GM12878 (cell line): Measurements from ENCODE around the gene CDC42BPA. TPM values are rescaled to one million over a fixed set of nuclear protein-coding genes. Genes with fewer than 3 reads are reported as not detected.

ENCODE experiments used
- ATAC-seq: fragments of 200-7000 bp; cut with Tn5 transposase; 3 replicates; pipeline ENCODE4 v1.9.1; 2020; ENCODE audit warnings: mild to moderate bottlenecking, moderate library complexity
- BruUV-seq: library from RNA; stranded (reverse); fragments of 400-500 nt; replicated peaks from 2 replicates; lab custom pipeline; 2021; lab: Mats Ljungman, UMichigan
- CTCF ChIA-PET: fragments of 300-600 bp; sonication (Branson Sonifier 250); formaldehyde crosslinking; extraction: SDS; loops from one replicate; lab custom pipeline; 2021; ENCODE audit warnings: inconsistent platforms; lab: Yijun Ruan, JAX
- POLR2A ChIA-PET: fragments of 350-600 bp; formaldehyde crosslinking; extraction: SDS; loops from one replicate; lab custom pipeline; 2021; ENCODE audit warnings: inconsistent platforms; lab: Charles Lee
- RAD21 ChIA-PET: fragments of 300-600 bp; sonication (Branson Sonifier 250); formaldehyde crosslinking; loops from one replicate; lab custom pipeline; 2023; ENCODE audit warnings: antibody characterized with exemption; ENCODE audit not compliant: unreplicated experiment; lab: Charles Lee
- SMC1A ChIA-PET: fragments of 300-600 bp; sonication (Branson Sonifier 250); formaldehyde crosslinking; loops from one replicate; lab custom pipeline; 2023; ENCODE audit not compliant: unreplicated experiment, uncharacterized antibody; lab: Charles Lee
- DNase-seq: peaks from one replicate; pipeline ENCODE4 v3.0.0-alpha.2; 2011; ENCODE audit warnings: low read depth, low spot score
- FAIRE-seq: peaks from 3 replicates; lab custom pipeline; 2011; peaks lifted over from hg19 to GRCh38; lab: Jason Lieb, UNC
- H2AFZ ChIP-seq: 2 replicates; pipeline ENCODE4 v1.6.0; 2011; ENCODE audit warnings: low read depth, low read length, control low read depth; ENCODE audit not compliant: control insufficient read depth
- H3K27ac ChIP-seq: 2 replicates; pipeline ENCODE4 v1.5.1; 2011; ENCODE audit warnings: control low read depth; ENCODE audit not compliant: control insufficient read depth, insufficient read depth
- H3K27me3 ChIP-seq, 2 experiments: replicated peaks in 1 of 2; 2 replicates each; pipeline versions ENCODE4 v1.6.0 to v1.6.1; 2011; ENCODE audit warnings: low read length in 1 of 2; ENCODE audit not compliant: control insufficient read depth in 2 of 2, insufficient read depth in 2 of 2
- H3K36me3 ChIP-seq, 2 experiments: 2 replicates each; pipeline ENCODE4 v1.5.1; 2011; ENCODE audit warnings: low read length in 1 of 2; ENCODE audit not compliant: control insufficient read depth in 2 of 2, insufficient read depth in 2 of 2
- H3K4me1 ChIP-seq: 2 replicates; pipeline ENCODE4 v1.6.1; 2011; ENCODE audit warnings: mild to moderate bottlenecking, low read length, moderate library complexity, mixed read lengths; ENCODE audit not compliant: control insufficient read depth, insufficient read depth
- H3K4me2 ChIP-seq: 2 replicates; pipeline ENCODE4 v1.6.0; 2011; ENCODE audit warnings: control low read depth; ENCODE audit not compliant: control insufficient read depth, insufficient read depth
- H3K4me3 ChIP-seq: fragments of 200-600 bp; sonication (generic); 2 replicates; pipeline ENCODE4 v1.5.1; 2016
- H3K79me2 ChIP-seq: 2 replicates; pipeline ENCODE4 v1.6.0; 2011; ENCODE audit warnings: low read length; ENCODE audit not compliant: control insufficient read depth, insufficient read depth
- H3K9ac ChIP-seq: 2 replicates; pipeline ENCODE4 v1.8.0; 2011; ENCODE audit warnings: low read length, control low read depth, mixed read lengths; ENCODE audit not compliant: control insufficient read depth, insufficient read depth
- H3K9me3 ChIP-seq: replicated peaks from 3 replicates; pipeline ENCODE4 v1.5.1; 2011; ENCODE audit warnings: mild to moderate bottlenecking, low read length; ENCODE audit not compliant: control insufficient read depth, insufficient read depth
- H4K20me1 ChIP-seq: 2 replicates; pipeline ENCODE4 v1.6.0; 2011; ENCODE audit not compliant: control insufficient read depth, insufficient read depth
- CBX3 ChIP-seq: fragments of 200-600 bp; sonication (generic); IDR thresholded peaks from 2 replicates; pipeline ENCODE4 v1.6.1; 2016; ENCODE audit warnings: low read depth, borderline replicate concordance
- WGBS: methylation state at CpG from one replicate; pipeline ENCODE4 v1.1.6; 2016; ENCODE audit warnings: low lambda C conversion rate; ENCODE audit not compliant: insufficient replicate concordance, insufficient coverage; ENCODE audit errors: missing lambda C conversion rate; 5-methylcytosine and 5-hydroxymethylcytosine counted together
- in situ Hi-C: fragments of 300-500 bp; cut with MboI; formaldehyde crosslinking; loops from 9 replicates; pipeline ENCODE4 v1.14.3; 2018; ENCODE audit warnings: mixed read lengths
- intact Hi-C: fragments of 100-400 bp; cut with micrococcal nuclease; formaldehyde crosslinking; loops from one replicate; pipeline ENCODE4 v1.14.2; 2022; ENCODE audit not compliant: unreplicated experiment
- polyA plus RNA-seq, 11 experiments: library from polyadenylated mRNA; depleted of rRNA in 4 of 11; unstranded in 6 of 11; stranded (reverse) in 5 of 11; fragments of >200 nt; fragmentation: Nextera tagmentation in 4 of 11; fragmentation: Illumina TruSeq in 1 of 11; extraction: Ambion mirVana in 4 of 11; extraction: Trizol in 1 of 11; gene quantifications; 1 replicate in 1 of 11; 2 replicates in 10 of 11; pipeline versions ENCODE4 v1.2.1 to v1.2.3, GENCODE V29; 2011 to 2016; ENCODE audit warnings: inconsistent platforms in 2 of 11, missing spikeins in 2 of 11, low read depth in 1 of 11
- total RNA-seq, 4 experiments: library from RNA; depleted of rRNA in 3 of 4; stranded (reverse); fragments of >200 nt in 3 of 4; fragmentation: Illumina TruSeq in 1 of 4; extraction: Trizol in 1 of 4; gene quantifications; 2 replicates each; pipeline versions ENCODE4 v1.2.1 to v1.2.3, GENCODE V29; 2013 to 2021
- TF ChIP-seq, protein P1 (sequence below): fragments of 150-350 bp; IDR thresholded peaks from 2 replicates; pipeline ENCODE4 v1.6.1; 2014; ENCODE audit warnings: mild to moderate bottlenecking, low read depth, low read length

The CDC42BPA gene
- total and polyA plus RNA-seq, 10 of the 15 experiments (the other 5 are each of a cell fraction or from before 2014, with no cell fraction given): 0.02 to 0.52 (median 0.10) TPM

DNA sequence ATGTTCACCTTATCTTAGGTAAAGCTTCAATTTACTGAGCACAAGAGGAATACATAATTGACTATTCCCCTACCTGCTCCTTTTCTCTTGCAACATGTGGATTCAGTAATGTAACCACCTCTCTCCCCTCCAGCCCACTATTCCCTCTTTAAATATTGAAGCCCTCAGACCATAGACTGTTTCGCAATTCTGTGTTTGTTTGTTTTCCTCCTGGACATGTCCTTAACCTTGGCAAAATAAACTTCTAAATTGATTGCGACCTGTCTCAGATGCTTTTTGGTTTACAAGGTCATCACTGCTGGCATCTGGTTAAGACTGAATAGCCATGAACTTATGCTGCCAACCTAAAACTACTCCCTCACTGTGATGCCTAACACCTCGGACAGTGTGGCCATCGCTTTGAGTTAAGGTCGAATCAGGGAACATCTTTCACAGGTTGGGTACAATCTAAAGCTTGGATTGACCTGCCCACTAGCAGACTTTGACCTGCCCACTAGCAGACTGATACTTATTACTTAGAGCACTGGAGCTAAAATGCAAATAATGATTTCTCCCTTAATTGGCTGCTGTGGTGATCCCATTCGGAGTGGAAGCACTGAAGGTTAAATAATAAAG is 10.2 kb upstream of the CDC42BPA start:
- Histone ChIP-seq H3K9me3 (no peaks in the 10 kb centered on the region), H3K4me2 (no peak overlapping the region), H3K27ac (no peak overlapping the region), H2AFZ (no peak overlapping the region), H3K4me3 (no peak overlapping the region), H3K27me3 (no peaks in the 10 kb centered on the region), H3K9ac (no peak overlapping the region), H3K4me1 (no peaks in the 10 kb centered on the region), H3K79me2 (no peaks in the 10 kb centered on the region), H4K20me1 (no peaks in the 10 kb centered on the region), H3K36me3 (no peaks in the 10 kb centered on the region)
- DNase-seq (no peak), FAIRE-seq (no peak), ATAC-seq (no peak)
- intact Hi-C loops (no loop called here), in situ Hi-C loops (no loop called here)
- no TSS peak for BruUV-seq
- POLR2A ChIA-PET: interaction anchor here (0.5 kb wide), 1 partner anchor 22 kb away, joined by 3 read pairs; no protein-coding TSS in a partner anchor
- RAD21 ChIA-PET: no interaction called here
- SMC1A ChIA-PET: interaction anchor here (1.0 kb wide), 1 partner anchor 12 kb away, joined by 3 read pairs; no protein-coding TSS in a partner anchor
- CTCF ChIA-PET: interaction anchor here (0.6 to 1.8 kb wide), 2 partner anchors 18 to 46 kb away, joined by 3 to 5 read pairs; no protein-coding TSS in a partner anchor
- TF ChIP-seq CBX3: no peak
- 11% methylated on average over 6 of the region's 6 CpGs for WGBS

DNA sequence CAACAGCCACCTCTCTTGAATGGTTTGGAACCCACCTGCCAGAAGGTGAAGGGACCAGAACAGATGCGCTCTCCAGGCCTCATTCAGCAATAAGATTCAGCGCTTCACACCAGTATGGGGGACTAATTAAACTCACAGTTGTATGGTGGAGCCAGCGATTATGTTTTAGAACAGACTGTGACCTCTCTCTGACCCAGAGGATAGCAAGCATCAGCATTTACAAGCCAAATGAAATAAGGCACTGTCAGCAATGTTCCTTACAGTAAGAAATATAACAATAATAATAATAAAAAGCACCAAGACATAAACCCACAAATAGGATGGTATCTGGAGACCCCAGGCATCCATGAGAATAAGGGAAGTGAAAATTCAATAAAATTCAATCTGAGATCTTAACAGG is 6.9 kb upstream of the CDC42BPA start:
- ChIA-PET POLR2A (no interaction called here), CTCF (no interaction called here), SMC1A (no interaction called here), RAD21 (no interaction called here)
- Histone ChIP-seq H3K9ac (no peak overlapping the region), H4K20me1 (no peaks in the 10 kb centered on the region), H3K4me1 (no peaks in the 10 kb centered on the region), H3K4me2 (no peak overlapping the region), H3K9me3 (no peaks in the 10 kb centered on the region), H3K4me3 (no peak overlapping the region), H2AFZ (no peak overlapping the region), H3K79me2 (no peaks in the 10 kb centered on the region), H3K27ac (no peak overlapping the region), H3K36me3 (no peaks in the 10 kb centered on the region), H3K27me3 (no peaks in the 10 kb centered on the region)
- in situ Hi-C loops (no loop called here), intact Hi-C loops (no loop called here)
- ATAC-seq (no peak), DNase-seq (no peak), FAIRE-seq (no peak)
- whole genome bisulfite sequencing: 39% methylated on average over 3 of the region's 3 CpGs
- BruUV-seq: no TSS peak
- TF ChIP-seq, protein P1, sequence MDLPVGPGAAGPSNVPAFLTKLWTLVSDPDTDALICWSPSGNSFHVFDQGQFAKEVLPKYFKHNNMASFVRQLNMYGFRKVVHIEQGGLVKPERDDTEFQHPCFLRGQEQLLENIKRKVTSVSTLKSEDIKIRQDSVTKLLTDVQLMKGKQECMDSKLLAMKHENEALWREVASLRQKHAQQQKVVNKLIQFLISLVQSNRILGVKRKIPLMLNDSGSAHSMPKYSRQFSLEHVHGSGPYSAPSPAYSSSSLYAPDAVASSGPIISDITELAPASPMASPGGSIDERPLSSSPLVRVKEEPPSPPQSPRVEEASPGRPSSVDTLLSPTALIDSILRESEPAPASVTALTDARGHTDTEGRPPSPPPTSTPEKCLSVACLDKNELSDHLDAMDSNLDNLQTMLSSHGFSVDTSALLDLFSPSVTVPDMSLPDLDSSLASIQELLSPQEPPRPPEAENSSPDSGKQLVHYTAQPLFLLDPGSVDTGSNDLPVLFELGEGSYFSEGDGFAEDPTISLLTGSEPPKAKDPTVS: no peak
